H4 (cell line): ENCODE results near the gene GSK3A. TPM values are rescaled to one million over a fixed set of nuclear protein-coding genes. Genes with fewer than 3 reads are reported as not detected.

Experiments used
- DNase-seq: peaks from one replicate; pipeline ENCODE4 v3.0.0-alpha.2; 2015; ENCODE audit warnings: low spot score
- total RNA-seq: library from RNA; depleted of rRNA; stranded (reverse); fragments of >200 nt; shearing (Covaris generic); gene quantifications from 2 replicates; pipeline ENCODE4 v1.2.3, GENCODE V29; 2014

Gene GSK3A
- total RNA-seq, 1 experiment from 2014 or later: 29.8 TPM

GRCh38 chr19:42249769-42250168, 7.4 kb upstream of the GSK3A start:
- no peak for DNase-seq

- no peak for DNase-seq
These were observed 6.8 kb upstream of the GSK3A start for GRCh38 chr19:42249149-42249750.

- DNase-seq: no peak
These were observed 6.1 kb upstream of the GSK3A start for GRCh38 chr19:42248270-42249148.

- no peak for DNase-seq
These were observed 5.3 kb upstream of the GSK3A start for GRCh38 chr19:42247640-42248199.

- DNase-seq: no peak
These were observed 4.7 kb upstream of the GSK3A start for GRCh38 chr19:42246922-42247639.

GRCh38 chr19:42246143-42246921, 3.9 kb upstream of the GSK3A start:
- DNase-seq: peak; percentile 46

GRCh38 chr19:42245231-42245630, 2.8 kb upstream of the GSK3A start:
- DNase-seq: no peak

- DNase-seq: peak; percentile 91
These were observed 2.2 kb upstream of the GSK3A start for GRCh38 chr19:42244347-42245220.

GRCh38 chr19:42242069-42242511, 312 bp downstream of the GSK3A start:
- DNase-seq: no peak

- no peak for DNase-seq
These were observed 1.1 kb downstream of the GSK3A start for GRCh38 chr19:42241279-42241678.

- no peak for DNase-seq
These were observed 2.7 kb downstream of the GSK3A start for GRCh38 chr19:42239544-42240220.

GRCh38 chr19:42235181-42235580, 7.2 kb downstream of the GSK3A start:
- DNase-seq: no peak

GRCh38 chr19:42234364-42234763, 8.0 kb downstream of the GSK3A start:
- DNase-seq: no peak

GRCh38 chr19:42233678-42234292, 8.6 kb downstream of the GSK3A start:
- DNase-seq: no peak

GRCh38 chr19:42233106-42233505, 9.3 kb downstream of the GSK3A start:
- DNase-seq: no peak

GRCh38 chr19:42232435-42232834, 10.0 kb downstream of the GSK3A start:
- no peak for DNase-seq

- no peak for DNase-seq
These were observed 11.8 kb downstream of the GSK3A start for GRCh38 chr19:42230571-42230970.

- no peak for DNase-seq
These were observed 12.5 kb downstream of the GSK3A start for GRCh38 chr19:42229855-42230351.

GRCh38 chr19:42229301-42229854, 13.0 kb downstream of the GSK3A start:
- DNase-seq: no peak
